DOHH2 (cell line): ENCODE measurements around the gene FBLN7.

Experiments used
- H3F3A ChIP-seq: fragments of 200-600 bp; sonication (generic), shearing (Covaris generic); 2 replicates; pipeline ENCODE4 v1.6.0; 2016; ENCODE audit warnings: antibody characterized with exemption, mild to moderate bottlenecking; ENCODE audit not compliant: control insufficient read depth, insufficient read depth
- H3K27ac ChIP-seq: fragments of 200-600 bp; sonication (generic); 2 replicates; pipeline ENCODE4 v1.5.1; 2014; ENCODE audit warnings: low read depth, mild to moderate bottlenecking, low read length, moderate library complexity
- H3K27me3 ChIP-seq: fragments of 200-600 bp; sonication (generic); 2 replicates; pipeline ENCODE4 v1.6.1; 2014; ENCODE audit warnings: mild to moderate bottlenecking, low read length, mixed read lengths; ENCODE audit not compliant: control insufficient read depth
- H3K36me3 ChIP-seq: fragments of 200-600 bp; sonication (generic); 2 replicates; pipeline ENCODE4 v1.6.1; 2014; ENCODE audit warnings: mild to moderate bottlenecking, low read length, moderate library complexity, mixed read lengths; ENCODE audit not compliant: control insufficient read depth
- H3K4me1 ChIP-seq: fragments of 200-600 bp; sonication (generic); 2 replicates; pipeline ENCODE4 v1.6.1; 2014; ENCODE audit warnings: mild to moderate bottlenecking, low read length, mixed read lengths; ENCODE audit not compliant: control insufficient read depth
- H3K4me2 ChIP-seq: fragments of 200-600 bp; sonication (generic); 2 replicates; pipeline ENCODE4 v1.6.0; 2014; ENCODE audit warnings: mild to moderate bottlenecking, low read length, moderate library complexity
- H3K4me3 ChIP-seq: fragments of 200-600 bp; sonication (generic); 2 replicates; pipeline ENCODE4 v1.5.1; 2014; ENCODE audit warnings: mild to moderate bottlenecking, low read length, mixed read lengths
- H3K79me2 ChIP-seq: fragments of 200-600 bp; sonication (generic); 2 replicates; pipeline ENCODE4 v1.6.1; 2014; ENCODE audit warnings: mild to moderate bottlenecking, low read length, mixed read lengths; ENCODE audit not compliant: control insufficient read depth
- H3K9me2 ChIP-seq: fragments of 200-600 bp; sonication (generic); replicated peaks from 2 replicates; pipeline ENCODE4 v1.6.1; 2014; ENCODE audit warnings: mild to moderate bottlenecking, low read length, mixed read lengths; ENCODE audit not compliant: control insufficient read depth
- H3K9me3 ChIP-seq: fragments of 200-600 bp; sonication (generic); 2 replicates; pipeline ENCODE4 v1.6.1; 2014; ENCODE audit warnings: antibody characterized with exemption, low read length, mixed read lengths; ENCODE audit not compliant: control insufficient read depth, insufficient read depth
- H4K20me1 ChIP-seq: fragments of 200-600 bp; sonication (generic); 2 replicates; pipeline ENCODE4 v1.6.0; 2014; ENCODE audit warnings: low read depth, mild to moderate bottlenecking, antibody characterized with exemption, low read length, moderate library complexity; ENCODE audit not compliant: control insufficient read depth, insufficient read depth
- EZH2phosphoT487 ChIP-seq: fragments of 200-600 bp; sonication (generic); IDR thresholded peaks from 2 replicates; pipeline ENCODE4 v1.6.1; 2017; ENCODE audit warnings: borderline replicate concordance, mild to moderate bottlenecking, antibody characterized with exemption, low read length, moderate library complexity, mixed read lengths
- TF ChIP-seq, protein P1 (sequence below): fragments of 200-600 bp; sonication (generic); IDR thresholded peaks from one replicate; pipeline ENCODE4 v1.5.1; 2014; ENCODE audit warnings: antibody characterized with exemption, mild to moderate bottlenecking, low read depth, low read length; ENCODE audit not compliant: poor library complexity, severe bottlenecking

FBLN7 gene

GRCh38 chr2:112138159-112139032 lies at the start of gene FBLN7:
TSS of gene FBLN7 (plus strand) at chr2:112138385. CDS start at chr2:112138656, 271 bp downstream.
- H3K9me2 ChIP-seq = no peaks in the 10 kb centered on the region
- TF ChIP-seq, protein P1, sequence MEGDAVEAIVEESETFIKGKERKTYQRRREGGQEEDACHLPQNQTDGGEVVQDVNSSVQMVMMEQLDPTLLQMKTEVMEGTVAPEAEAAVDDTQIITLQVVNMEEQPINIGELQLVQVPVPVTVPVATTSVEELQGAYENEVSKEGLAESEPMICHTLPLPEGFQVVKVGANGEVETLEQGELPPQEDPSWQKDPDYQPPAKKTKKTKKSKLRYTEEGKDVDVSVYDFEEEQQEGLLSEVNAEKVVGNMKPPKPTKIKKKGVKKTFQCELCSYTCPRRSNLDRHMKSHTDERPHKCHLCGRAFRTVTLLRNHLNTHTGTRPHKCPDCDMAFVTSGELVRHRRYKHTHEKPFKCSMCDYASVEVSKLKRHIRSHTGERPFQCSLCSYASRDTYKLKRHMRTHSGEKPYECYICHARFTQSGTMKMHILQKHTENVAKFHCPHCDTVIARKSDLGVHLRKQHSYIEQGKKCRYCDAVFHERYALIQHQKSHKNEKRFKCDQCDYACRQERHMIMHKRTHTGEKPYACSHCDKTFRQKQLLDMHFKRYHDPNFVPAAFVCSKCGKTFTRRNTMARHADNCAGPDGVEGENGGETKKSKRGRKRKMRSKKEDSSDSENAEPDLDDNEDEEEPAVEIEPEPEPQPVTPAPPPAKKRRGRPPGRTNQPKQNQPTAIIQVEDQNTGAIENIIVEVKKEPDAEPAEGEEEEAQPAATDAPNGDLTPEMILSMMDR = no peak
- no peak for TF ChIP-seq EZH2phosphoT487
- H3K79me2 ChIP-seq = no peaks in the 10 kb centered on the region
- H3K27ac ChIP-seq = no peak within 1 kb of the TSS
- H3K27me3 ChIP-seq = no peaks in the 10 kb centered on the region
- no peak within 1 kb of the TSS for H3K4me3 ChIP-seq
- no peak within 1 kb of the TSS for H3K4me2 ChIP-seq
- H3K9me3 ChIP-seq = no peaks in the 10 kb centered on the region
- H3F3A ChIP-seq = no peaks in the 10 kb centered on the region
- H3K36me3 ChIP-seq = no peaks in the 10 kb centered on the region
- H4K20me1 ChIP-seq = no peaks in the 10 kb centered on the region
- H3K4me1 ChIP-seq = no peaks in the 10 kb centered on the region

GRCh38 chr2:112089375-112089774 lies 48.8 kb upstream of the FBLN7 start:
- Histone ChIP-seq H4K20me1 (no peaks in the 10 kb centered on the region), H3K36me3 (peaks cover 54% of the 10 kb centered on the region), H3K4me3 (no peak overlapping the region)

GRCh38 chr2:112092286-112093041 lies 45.7 kb upstream of the FBLN7 start:
- H3K4me3 ChIP-seq = no peak overlapping the region
- H3K27me3 ChIP-seq = no peaks in the 10 kb centered on the region
- H3K4me1 ChIP-seq = peaks cover 8% of the 10 kb centered on the region
- no peaks in the 10 kb centered on the region for H3K9me3 ChIP-seq
- H3K4me2 ChIP-seq = no peak overlapping the region
- H3K27ac ChIP-seq = no peak overlapping the region
- H4K20me1 ChIP-seq = no peaks in the 10 kb centered on the region
- H3F3A ChIP-seq = no peaks in the 10 kb centered on the region
- no peaks in the 10 kb centered on the region for H3K79me2 ChIP-seq
- H3K36me3 ChIP-seq = peaks cover 31% of the 10 kb centered on the region
- no peak for TF ChIP-seq EZH2phosphoT487
- TF ChIP-seq, protein P1 = no peak
- H3K9me2 ChIP-seq = no peaks in the 10 kb centered on the region

More at GRCh38 chr2:112089375-112089774, 48.8 kb upstream of the FBLN7 start:
- TF ChIP-seq EZH2phosphoT487 = no peak
- TF ChIP-seq, protein P1 = no peak
- H3K27me3 ChIP-seq = no peaks in the 10 kb centered on the region
- H3K4me2 ChIP-seq = no peak overlapping the region
- no peak overlapping the region for H3K27ac ChIP-seq
- no peaks in the 10 kb centered on the region for H3K79me2 ChIP-seq
- H3F3A ChIP-seq = no peaks in the 10 kb centered on the region
- H3K9me3 ChIP-seq = no peaks in the 10 kb centered on the region
- H3K9me2 ChIP-seq = no peaks in the 10 kb centered on the region
- H3K4me1 ChIP-seq = peaks cover 19% of the 10 kb centered on the region
